Measurements from ENCODE around the gene TOB1. TPM values are rescaled to one million over a fixed set of nuclear protein-coding genes. Genes with fewer than 3 reads are reported as not detected.

TOB1 gene
- total RNA-seq, 1 experiment from 2014 or later, result 19.9 TPM

- DNase-seq (ENCODE audit: low read depth), result no peak
These were observed 33.8 kb downstream of the TOB1 start for GRCh38 chr17:50832267-50832863.

GRCh38 chr17:50831471-50831928 lies 34.7 kb downstream of the TOB1 start:
- no peak for DNase-seq (ENCODE audit: low read depth)

GRCh38 chr17:50830994-50831393 lies 35.2 kb downstream of the TOB1 start:
- no peak for DNase-seq (ENCODE audit: low read depth)

GRCh38 chr17:50830352-50830751 lies 35.8 kb downstream of the TOB1 start:
- no peak for DNase-seq (ENCODE audit: low read depth)

- no peak for DNase-seq (ENCODE audit: low read depth)
These were observed 36.8 kb downstream of the TOB1 start for GRCh38 chr17:50829332-50829731.

GRCh38 chr17:50828508-50829170 lies 37.5 kb downstream of the TOB1 start:
- no peak for DNase-seq (ENCODE audit: low read depth)

GRCh38 chr17:50825188-50825587 lies 41.0 kb downstream of the TOB1 start:
- no peak for DNase-seq (ENCODE audit: low read depth)

GRCh38 chr17:50824429-50824828 lies 41.7 kb downstream of the TOB1 start:
- DNase-seq (ENCODE audit: low read depth), result no peak

GRCh38 chr17:50822550-50822949 lies 43.6 kb downstream of the TOB1 start:
- no peak for DNase-seq (ENCODE audit: low read depth)

- no peak for DNase-seq (ENCODE audit: low read depth)
These were observed 45.5 kb downstream of the TOB1 start for GRCh38 chr17:50820651-50821050.

- peak; percentile 45 for DNase-seq (ENCODE audit: low read depth)
These were observed 47.1 kb downstream of the TOB1 start for GRCh38 chr17:50818921-50819657.

- DNase-seq (ENCODE audit: low read depth), result no peak
These were observed 47.9 kb downstream of the TOB1 start for GRCh38 chr17:50818261-50818660.

GRCh38 chr17:50817838-50818237 lies 48.3 kb downstream of the TOB1 start:
- DNase-seq (ENCODE audit: low read depth), result peak; percentile 58

GRCh38 chr17:50816771-50817751 lies 49.1 kb downstream of the TOB1 start:
- no peak for DNase-seq (ENCODE audit: low read depth)

GRCh38 chr17:50816271-50816670 lies 49.9 kb downstream of the TOB1 start:
- DNase-seq (ENCODE audit: low read depth), result no peak

GRCh38 chr17:50815400-50815799 lies 50.8 kb downstream of the TOB1 start:
- DNase-seq (ENCODE audit: low read depth), result no peak

GRCh38 chr17:50813583-50813982 lies 52.6 kb downstream of the TOB1 start:
- no peak for DNase-seq (ENCODE audit: low read depth)
